ENCODE measurements around the gene SH2D7. TPM values are rescaled to one million over a fixed set of nuclear protein-coding genes. Genes with fewer than 3 reads are reported as not detected.
A peak's percentile ranks its signal among the peaks of the same experiment; 100 is the strongest.

Gene SH2D7
- total RNA-seq, 1 donor from 2014 or later, result not detected

DNA sequence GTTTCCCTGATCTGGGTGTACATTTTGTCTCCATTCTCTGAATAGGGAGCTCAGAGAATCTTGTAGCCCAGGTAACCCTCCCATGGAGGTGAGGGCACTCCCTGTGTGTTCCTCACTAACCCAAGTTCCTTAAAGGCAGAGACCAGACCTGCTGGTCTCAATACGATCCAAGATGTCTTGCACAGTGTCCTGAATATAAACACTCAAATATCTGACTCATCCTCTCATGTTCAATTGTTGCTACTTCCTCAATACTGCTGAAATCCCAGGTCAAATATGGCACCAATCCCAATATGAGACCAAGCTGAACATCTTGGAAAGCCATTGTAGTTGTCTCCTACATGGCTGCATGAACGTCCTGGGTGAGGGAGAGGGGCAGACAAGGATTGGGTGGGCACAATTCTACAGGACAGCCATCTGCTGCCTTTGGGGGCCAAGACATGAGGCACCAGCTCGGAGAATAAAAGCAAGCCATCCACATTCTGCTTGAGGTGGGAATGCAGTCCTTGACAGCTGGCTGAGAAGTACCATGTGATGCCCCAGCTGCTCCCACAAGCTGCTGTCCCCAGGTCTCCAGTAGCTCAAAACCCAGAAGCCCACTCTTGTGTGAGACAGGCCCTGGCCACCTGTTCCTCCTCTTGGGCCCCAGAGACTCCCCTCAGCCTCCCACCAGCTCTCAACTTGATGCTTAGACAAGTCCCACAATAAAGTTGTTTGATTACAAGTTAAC lies 33.1 kb upstream of the SH2D7 start:
- intact Hi-C loops (cut with DNase I), result no loop called here
- DNase-seq (ENCODE audit: low spot score), result no peak
- no peak for ATAC-seq

DNA sequence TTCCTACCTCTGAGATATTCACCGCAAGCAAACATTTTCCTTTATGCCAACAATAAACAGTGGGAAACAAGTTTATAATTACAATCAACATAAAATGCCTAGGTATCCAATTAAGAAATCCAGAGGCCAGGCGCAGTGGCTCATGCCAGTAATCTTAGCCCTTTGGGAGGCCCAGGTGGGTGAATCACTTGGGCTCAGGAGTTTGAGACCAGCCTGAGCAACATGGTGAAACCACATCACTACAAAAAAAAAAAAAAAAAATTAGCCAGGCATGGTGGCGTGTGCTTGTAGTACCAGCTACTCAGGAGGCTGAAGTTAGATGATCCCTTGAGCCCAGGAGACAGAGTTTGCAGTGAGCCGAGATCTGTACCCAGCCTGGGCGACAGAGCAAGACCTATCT lies 32.1 kb upstream of the SH2D7 start:
- DNase-seq (ENCODE audit: low spot score) (no peak), ATAC-seq (no peak)
- intact Hi-C loops (cut with DNase I), result no loop called here

DNA sequence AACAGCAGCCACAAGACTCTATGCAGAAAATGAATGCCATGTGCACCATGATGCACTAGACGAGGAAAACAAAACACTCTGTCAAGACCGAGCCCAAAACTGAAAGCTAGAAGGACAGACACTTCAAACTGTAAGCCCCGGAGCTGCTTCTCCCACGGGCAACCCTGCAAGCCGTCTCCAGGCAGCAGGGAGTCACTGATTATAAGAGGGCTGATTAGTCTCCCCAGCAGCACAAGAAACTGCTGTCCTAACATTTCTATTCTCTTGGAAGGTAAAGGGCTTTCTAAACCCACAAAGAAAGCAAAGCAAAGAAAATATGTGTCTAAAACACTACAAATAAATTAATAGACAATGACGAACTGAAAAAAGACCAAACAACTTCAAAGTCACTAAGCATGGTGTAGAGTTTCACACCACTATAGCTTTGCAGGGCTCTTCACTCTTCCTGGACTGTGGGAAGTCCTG lies 30.4 kb upstream of the SH2D7 start:
- no peak for DNase-seq (ENCODE audit: low spot score)
- ATAC-seq, result no peak
- intact Hi-C loops (cut with DNase I), result no loop called here

DNA sequence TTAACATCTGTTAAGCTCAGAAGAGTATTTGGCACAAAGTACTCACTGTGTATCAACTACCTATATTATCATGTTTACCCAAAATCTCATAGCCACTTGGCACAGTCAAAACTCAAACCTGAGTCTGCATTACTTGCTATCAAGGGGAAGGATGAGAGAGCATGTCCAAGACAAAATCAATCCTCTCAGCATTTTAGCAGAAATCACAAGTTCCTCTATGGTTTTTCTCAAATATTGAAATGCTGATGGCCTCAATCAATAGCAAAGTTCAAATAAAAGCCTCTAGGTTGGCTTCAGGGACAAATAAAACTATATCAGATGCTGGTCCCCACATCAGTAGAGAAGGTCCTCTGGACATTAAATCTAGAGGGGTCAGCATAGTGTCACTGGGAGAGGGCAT lies 29.1 kb upstream of the SH2D7 start:
- DNase-seq (ENCODE audit: low spot score) (no peak), ATAC-seq (no peak)
- intact Hi-C loops (cut with DNase I), result no loop called here

DNA sequence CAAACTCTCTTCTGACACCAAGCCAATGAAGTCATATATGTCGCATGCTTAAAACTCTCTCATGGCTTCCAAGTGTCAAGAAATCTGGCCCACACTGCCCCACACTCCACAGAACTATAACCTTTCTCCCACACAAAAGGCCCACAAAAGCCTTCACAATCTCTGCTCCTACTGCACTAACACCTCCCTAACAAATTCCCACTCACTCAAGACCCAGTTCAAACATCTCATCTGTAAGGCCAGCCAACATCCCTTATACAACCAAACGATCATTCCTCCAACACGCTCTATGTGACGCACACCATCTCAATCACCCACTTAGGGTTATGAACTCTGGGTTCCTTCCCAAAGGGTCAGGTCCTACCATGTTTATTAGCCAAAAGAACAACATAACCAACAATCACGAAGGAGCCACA lies 28.4 kb upstream of the SH2D7 start:
- intact Hi-C loops (cut with DNase I), result no loop called here
- ATAC-seq, result peak; percentile 49
- DNase-seq (ENCODE audit: low spot score), result no peak

DNA sequence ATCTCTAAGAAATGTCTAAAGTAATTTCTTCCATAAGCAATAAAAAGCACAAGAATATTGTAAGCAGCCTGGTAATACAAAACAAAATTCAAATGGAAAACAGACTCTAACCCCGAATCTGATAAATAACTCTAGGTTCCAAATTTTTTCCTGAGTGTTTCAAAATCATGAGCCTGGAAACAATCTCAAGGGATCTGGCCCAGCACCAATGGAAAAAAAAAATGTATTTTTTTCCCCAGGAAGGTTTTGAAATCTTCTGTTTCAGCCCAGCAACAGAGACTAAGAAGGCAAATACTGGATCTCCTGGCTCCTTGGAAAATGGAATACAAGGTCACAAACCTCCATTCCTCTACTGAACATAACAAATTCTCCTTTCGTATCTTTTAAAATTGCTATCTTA lies 27.8 kb upstream of the SH2D7 start:
- DNase-seq (ENCODE audit: low spot score) (no peak), ATAC-seq (peak; percentile 69)
- intact Hi-C loops (cut with DNase I), result no loop called here

DNA sequence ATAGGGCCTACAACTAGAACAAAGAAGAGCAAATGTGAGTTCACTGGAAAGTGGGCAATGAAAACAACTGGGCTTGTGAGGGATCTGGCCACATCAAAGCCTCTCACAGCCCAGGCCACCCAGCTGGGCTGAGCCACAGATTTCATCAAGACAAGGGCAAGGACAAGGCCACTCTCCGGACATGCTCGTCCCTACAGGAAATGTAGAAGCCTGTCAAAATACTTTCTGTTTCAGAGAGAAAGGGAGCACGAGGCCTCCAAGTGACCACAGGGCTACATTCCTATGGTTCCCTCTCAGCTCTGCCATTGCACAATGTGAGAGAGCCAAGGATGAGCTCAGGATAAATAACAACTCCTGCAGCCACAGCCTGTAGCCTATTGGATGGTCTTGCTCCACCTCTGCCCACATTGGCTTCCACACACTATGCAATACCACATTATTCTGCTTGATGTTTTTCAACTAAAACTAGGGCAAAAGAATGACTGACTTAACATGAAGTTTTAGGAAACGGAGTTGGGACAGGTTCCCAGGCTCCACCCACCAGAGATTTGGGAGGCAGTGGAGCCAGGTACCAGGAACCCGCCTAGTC lies 27.0 kb upstream of the SH2D7 start:
- DNase-seq (ENCODE audit: low spot score) (peak; percentile 83), ATAC-seq (peak; percentile 96)
- intact Hi-C loops (cut with DNase I), result no loop called here

DNA sequence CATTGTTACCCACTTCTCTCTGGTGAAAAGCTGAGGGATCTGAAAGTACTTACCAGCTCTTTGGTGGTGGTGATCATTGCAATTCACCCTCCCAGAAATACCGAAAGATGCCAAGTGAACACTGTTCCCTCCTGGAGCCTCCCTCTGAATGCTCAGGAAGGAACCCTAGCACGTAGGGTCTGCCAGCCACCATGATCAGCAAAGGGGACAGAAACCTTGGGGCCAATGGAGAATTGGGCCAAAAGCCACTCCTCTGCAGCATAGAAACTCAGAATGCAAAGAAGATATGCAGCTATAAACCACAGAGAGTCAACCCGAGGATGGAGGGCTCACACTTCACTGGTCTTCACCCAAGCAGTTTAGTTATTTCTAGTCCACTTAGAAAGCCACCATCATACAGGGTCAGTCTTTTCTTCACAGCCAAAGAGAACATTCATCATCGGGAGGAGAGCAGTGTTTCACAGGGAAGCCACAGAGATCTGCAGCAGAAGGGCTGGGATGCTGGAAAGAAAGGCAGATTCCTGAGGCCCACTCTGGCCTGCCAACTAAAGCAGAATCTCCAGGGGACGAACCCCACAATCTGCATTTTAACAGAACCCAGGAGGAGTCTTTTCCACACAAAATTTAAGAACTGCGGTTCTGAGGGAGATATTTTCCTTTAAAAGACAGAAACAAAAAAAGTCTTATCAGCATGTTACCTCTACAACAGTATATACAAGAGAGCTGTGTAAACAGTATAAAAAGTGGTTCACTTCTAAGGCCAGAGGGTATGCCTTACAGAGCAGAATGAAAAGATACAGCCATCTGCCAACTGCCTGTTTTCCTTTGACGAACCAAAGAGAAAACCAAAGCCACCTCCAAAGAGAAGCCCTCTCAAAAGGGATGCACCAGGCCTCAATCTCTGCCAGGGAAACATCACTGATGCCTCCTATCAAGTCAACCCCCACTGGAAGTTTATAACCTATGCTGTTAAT lies 26.1 kb upstream of the SH2D7 start:
- intact Hi-C loops (cut with DNase I), result no loop called here
- no peak for DNase-seq (ENCODE audit: low spot score)
- no peak for ATAC-seq

DNA sequence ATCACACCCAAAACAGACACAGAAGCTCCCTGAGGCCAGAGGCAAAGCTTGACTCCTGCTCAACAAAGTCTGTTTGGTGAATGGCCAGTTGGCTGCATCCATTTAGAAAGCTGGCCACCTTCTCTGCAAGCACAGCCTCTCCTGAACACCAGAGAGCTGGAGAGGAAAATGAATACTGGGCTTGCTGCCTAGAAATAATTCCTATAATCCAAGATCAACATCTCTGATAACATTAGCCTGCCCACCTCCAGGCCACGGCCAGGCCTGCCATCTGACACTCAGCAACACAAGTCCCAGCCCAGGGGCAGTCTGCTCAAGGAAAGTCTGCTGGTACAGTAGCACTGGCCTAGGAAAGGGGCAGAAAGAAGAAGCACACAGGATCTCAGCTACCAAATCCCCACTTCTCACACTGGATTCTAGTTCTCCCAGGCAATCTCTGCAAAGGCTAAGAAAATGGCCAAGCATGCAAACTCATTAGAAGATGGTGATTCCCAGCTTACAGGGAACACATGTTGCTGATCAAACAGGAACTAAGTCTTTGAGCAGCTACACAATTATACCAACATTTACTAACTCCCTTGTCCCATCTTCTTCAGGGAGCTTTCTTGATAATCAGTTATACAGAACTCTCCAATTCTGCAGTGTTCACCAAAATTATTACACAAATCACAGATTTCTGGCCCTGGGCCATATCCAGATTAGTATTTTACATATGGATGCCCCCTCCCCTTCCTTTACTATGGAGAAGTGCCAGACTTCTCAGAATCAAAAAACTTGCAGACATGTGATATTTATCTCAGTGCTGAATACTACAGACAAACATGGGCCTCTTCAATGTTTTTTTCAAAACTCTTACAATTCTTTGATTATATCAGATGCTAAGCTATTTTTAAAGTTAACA lies 24.8 kb upstream of the SH2D7 start:
- ATAC-seq, result no peak

DNA sequence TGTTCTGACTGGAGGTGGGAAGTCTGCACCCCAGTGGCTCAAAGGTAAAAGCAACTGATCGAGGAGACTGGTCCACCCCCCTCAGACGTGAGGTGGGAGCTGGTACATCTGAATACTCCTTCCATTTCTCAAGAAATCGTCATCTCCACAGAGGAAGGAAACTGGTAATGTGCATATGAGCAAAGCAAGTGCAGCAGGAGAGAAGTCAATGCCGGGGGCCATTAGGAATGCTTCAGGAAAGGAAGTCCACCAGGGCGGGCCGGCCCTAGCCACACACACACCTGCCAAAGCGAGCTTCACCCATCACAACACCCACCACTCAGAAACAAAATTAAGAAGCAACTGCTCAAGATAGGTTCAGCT lies 23.3 kb upstream of the SH2D7 start:
- intact Hi-C loops (cut with DNase I), result no loop called here
- no peak for ATAC-seq
- no peak for DNase-seq (ENCODE audit: low spot score)

More for the DNA sequence above, 24.8 kb upstream of the SH2D7 start:
- DNase-seq (ENCODE audit: low spot score), result no peak
- intact Hi-C loops (cut with DNase I), result no loop called here

DNA sequence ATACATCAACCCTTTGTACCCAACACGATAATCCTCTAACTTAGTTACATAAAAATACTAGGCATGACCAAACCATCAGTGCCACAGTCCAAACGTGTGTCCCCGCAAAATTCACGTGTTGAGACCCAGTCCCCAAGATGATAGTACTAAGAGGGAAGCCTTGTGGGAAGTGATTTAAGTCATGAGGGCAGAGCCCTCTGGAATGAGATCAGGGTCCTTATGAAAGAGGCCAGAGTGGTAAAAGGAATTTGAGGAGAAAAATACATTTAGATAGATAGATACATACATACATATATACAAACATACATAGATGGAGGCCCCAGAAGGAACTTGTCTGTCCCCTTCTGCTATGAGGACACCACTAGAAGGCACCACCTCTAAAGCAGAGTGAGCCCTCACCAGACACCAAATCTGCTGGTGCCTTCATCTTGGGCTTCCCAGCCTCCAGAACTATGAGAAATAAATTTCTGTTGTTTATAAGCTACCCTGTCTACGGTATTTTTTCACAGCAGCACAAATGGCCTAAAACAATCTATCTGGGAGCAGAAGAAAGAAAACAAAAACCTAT lies 22.8 kb upstream of the SH2D7 start:
- intact Hi-C loops (cut with DNase I), result no loop called here
- DNase-seq (ENCODE audit: low spot score), result no peak
- ATAC-seq, result no peak

DNA sequence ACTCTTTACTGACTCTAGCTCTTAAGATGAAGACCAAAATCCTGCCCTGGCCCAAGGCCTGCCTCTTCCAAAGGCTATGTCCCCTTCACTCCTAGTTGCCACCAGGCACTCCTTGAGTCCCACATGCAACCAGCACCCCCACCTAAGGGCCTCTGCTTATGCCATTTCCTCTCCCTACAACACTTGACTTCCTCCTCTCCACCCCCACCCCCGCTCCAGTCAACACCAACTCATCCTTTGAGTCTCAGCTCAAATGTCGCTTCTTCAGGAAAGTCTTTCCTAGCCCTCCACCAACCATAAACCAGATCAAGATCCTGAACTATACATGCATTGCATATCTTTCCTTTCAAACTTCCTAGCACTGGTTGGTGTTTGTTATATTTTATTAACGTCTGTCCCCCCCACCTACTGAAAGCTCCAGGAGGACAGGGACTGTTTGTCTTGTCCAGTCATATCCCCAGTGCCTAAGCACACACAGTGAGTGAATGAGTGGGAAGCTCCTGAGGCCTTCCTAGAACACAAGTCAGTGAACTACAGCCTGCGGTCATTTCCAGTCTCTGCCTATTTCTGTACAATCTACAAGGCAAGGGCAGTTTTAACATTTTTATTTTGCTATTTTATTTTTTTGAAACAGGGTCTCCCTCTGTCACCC lies 22.2 kb upstream of the SH2D7 start:
- DNase-seq (ENCODE audit: low spot score) (no peak), ATAC-seq (no peak)
- intact Hi-C loops (cut with DNase I), result no loop called here

DNA sequence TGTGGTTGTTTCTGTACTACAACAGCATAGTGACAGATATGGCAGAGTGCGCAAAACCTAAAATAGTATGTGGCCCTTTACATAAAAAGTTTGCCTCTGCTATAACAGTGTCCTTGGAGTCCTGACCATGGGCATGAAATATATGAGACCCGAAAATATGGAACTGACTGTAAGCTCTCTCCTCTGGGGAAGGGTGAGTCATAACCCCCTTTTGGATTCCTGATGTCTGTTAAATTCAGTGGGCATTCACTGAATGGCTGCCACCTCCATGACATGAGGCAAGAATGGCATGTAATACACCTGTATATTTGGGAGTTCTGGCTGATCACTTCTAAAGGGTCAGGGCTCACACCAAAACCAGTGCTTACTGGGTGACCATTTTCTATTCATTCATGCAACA lies 21.0 kb upstream of the SH2D7 start:
- intact Hi-C loops (cut with DNase I), result no loop called here
- ATAC-seq, result no peak

DNA sequence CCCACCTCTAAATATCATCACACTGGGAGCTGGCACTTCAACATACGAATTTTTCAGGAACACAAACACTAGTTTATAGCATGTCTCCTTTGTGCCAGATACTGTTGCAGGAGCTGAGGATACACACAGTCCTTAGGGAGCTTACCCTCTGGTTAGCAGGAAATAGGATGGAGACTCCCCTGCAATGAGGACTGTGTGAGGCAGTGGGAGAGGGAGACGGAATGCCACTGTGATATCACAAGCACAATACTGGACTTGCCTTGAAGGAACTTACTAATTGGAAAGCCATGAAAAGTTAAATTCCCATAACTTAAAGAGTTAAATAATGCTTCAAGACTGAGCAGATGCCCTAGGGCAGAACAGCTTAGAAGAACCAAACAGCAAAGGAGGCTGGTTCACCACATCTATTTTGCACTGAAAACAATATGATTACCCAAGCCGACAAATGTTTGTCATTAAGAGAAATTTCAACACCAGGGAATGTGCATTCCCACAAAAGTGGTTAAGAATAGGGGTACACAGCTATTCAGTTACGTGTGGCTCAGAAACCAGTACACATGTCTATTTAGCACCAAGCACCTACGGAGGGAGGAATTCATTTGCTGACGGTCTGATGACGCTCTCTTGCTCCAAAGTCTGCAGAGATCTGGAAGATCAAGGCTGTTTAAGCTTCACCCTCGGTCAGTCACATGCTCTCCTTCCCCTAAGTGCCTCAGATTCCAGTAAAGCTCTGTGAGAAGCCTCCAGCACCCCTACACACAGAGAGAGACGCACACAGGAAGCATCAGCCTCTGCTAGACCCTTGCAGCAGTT lies 20.1 kb upstream of the SH2D7 start:
- DNase-seq (ENCODE audit: low spot score) (no peak), ATAC-seq (peak; percentile 78)
- intact Hi-C loops (cut with DNase I), result no loop called here

More for the DNA sequence above, 21.0 kb upstream of the SH2D7 start:
- DNase-seq (ENCODE audit: low spot score), result no peak

DNA sequence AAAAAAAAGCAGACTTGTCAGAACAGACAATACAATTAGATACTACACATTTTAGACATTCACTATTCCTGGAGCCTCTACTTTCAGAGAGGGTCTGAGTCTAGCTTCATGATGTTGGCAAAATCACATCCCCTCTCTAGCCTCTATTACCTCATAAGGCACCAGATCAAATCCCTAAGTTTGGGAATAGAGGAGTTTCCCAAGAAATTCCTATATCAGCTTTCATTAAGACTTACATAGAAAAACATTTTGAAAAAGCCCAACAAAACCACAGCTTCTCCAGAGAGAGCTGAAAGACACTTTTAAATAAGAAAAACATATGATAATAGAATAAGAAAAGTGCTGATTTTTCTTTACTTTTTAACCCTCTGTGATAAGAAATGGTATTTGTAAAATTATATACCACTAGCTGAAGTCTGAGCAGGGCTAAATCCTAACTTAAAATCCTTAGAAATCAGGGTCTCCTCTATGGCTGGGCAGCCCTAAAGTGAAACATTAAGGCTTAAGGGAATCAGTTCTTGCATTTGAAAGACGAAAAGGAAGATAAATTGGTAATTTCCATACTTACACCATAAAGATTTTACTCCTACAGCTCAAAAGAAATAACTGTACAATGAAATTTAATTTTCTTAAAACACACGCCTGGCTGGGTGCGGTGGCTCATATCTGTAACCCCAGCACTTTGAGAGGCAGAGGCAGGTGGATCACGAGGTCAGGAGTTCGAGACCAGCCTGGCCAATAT lies 19.1 kb upstream of the SH2D7 start:
- no peak for DNase-seq (ENCODE audit: low spot score)
- no peak for ATAC-seq
- intact Hi-C loops (cut with DNase I), result no loop called here

DNA sequence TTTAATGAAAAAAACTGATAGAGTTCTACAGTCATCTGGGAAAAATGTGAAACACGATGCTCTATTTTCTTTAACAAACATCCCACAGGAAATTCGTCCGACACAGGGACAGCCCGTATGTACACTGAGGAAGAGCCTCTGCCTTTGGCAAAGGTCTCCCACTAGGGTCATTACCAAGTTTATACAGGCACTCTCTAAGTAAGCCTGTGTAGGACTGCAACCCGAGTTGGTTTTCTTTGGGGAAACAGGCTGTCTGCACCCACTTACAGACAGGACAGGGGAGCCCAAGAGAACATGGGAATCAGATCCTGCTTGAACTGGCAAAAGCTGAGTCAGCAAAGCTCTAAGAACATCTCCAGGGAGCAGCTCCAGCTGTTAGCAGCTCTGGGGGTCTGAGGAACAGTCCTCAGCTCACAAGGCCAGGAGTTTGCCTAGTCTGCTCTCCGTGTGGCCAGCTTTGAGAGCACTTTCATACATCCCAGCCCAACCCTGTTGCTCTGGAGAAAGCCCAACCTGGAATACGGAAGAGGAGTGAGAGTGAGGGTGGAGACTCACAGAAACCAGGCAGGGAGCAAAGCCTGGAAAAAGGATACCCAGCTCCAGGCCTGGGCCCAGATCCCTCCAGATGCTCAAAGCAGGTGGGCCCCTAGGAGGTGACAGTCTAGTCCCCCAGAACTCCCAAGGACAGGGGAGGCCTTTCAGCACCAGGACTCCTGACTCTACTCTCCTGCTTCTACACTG lies 16.7 kb upstream of the SH2D7 start:
- ATAC-seq (peak; percentile 74), DNase-seq (ENCODE audit: low spot score) (no peak)
- intact Hi-C loops (cut with DNase I), result no loop called here
